Stimulated activated CD4-positive, alpha-beta T cell treated with anti-CD3 and anti-CD28 coated beads, Interleukin-4, amount 100 ng/mL, for 48 hours (primary cell): ENCODE results near the gene OCA2.

ENCODE experiments used
- DNase-seq, 2 donors: peaks; one replicate each; pipeline ENCODE4 v3.0.0-alpha.2; 2020; ENCODE audit warnings: low read depth in 2 of 2

Gene OCA2

DNA sequence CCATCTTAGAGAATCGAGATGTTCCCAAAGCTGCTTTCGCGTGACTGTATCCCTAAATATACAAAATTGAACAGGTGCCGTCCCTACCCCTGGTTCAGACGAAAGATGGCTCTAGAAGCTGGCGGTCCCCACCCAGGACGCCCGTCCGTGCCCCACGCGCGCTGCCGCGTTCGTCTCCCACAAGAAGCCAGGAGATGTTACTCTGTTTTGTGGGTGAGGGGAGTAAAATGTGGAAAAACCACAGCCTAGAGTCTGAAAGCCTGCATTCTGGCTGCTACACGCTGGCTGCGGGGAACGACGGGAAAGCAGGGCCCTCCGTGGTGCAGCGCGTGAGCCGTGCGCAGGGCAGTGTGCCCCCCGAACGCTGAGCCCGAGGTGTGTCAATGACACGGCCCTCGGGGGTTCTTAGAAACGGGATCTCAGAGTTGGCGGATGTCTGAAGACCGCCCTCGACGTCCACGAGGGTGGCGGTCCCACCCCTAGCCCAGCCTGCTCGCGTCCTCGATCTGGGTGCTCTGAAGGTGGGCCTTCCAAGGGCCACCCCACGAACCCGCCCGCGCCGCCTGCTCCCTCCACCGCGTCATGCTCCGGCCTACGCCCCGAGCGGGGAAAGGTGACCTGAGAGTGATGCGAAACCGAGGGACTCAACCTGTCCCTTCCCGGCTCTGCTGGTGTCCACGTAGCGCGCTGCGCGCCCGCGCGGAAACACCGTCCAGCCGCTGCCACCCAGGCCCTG lies 95.6 kb downstream of the OCA2 start:
- no peak for DNase-seq

DNA sequence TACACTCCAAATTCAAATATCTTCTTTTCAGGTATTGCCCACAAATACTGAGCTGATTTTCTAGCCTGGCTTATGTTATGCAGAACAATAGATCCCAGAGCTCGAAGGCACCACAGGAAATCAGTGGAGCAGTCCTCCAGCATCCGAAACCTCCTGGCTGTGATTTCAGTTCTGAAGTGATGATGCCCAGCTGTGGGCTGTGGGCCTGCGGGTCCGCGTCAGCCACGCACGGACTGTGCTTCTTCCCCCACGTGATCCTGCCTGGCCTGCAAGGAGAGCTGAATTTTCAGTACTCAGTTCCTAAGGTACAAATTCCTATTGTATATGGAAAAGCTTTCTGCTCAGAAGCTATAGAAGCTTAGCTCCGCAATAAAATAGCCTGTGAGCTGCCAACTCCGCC lies 96.2 kb downstream of the OCA2 start:
- DNase-seq, result no peak

DNA sequence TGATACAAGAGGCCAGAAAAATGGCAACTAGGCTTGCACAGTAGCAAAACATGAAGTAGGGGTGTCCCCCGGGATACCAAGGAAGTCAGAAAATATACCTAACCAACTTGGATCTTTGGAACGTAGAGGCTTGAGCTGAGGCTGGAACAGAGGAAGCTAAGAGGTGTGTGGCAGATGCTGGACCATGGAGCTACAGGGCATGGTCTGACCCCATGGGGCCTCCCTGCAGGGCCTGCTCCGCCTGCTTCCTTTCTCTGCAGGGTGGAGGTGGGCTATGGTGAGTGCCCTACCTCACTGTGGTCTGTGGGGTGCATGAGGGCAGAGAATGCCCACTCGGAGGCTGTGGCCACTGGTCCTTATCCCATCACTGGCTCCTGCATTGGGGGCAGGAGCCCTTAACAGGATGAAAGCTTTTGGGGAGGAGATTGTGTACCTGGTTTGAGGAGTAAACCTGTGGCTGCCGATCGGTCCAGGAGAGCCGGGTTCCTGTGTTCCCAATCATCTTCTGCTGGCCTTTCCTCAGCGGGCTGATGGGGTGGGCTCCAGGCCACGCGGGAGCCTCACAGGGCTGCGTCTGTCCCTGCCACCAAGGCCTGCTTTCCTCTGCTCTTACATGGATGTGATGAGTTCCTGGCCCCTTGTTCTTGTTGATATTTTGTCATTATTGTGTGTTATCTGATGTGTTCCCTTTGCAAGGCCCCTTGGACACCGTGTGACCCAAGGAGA lies 96.8 kb downstream of the OCA2 start:
- no peak for DNase-seq

DNA sequence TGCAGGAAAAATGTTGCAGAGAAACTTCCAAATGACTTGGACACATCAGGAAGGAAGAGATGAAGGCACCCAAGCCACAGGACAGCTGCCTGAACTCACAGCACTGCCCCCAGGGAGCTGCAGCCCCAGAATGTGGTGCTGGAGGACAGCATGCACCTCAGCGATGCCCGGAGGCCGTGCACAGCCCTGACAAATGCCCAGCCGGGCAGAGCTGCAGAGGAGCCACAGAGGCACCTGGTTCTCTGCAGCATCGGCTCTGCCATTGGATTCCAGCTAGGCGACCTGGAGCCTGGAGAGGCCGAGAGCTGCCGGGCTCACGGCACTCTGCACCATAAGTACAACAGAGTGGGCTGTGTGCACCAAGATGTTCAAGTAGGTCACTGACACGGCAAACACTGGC lies 97.5 kb downstream of the OCA2 start:
- DNase-seq, result no peak

DNA sequence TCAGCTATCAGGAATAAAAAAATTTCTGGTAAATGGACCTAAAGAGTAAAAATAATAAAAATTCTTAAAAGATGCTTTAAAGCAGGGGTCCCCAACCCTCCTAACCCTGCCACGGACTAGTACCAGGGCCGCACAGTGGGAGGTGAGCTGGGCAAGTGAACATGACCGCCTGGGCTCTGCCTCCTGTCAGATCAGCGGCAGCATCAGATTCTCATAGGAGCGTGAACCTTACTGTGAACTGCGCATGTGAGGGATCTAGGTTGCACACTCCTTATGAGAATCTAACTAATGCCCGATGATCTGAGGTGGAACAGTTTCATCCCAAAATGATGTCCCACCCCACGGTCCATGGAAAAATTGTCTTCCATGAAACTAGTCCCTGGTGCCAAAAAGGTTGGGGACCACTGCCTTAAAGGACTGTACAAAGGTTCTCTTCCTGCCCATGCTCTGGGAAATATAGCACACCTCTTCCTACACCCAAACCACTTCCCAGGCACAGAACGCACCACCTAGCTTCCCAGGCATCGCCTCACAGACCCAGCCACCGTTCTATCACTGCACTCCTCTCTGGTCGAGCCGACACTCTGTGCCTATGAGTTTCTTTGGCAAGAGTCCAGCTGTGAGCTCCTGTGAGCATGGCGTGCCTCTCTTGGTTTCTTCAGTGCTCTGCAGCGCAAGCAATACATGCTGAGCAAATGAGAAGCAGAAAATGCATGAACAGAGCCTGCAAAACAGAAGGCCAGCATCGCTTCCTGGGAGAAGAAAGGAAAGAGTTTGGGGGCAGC lies 104.9 kb downstream of the OCA2 start:
- no peak for DNase-seq

DNA sequence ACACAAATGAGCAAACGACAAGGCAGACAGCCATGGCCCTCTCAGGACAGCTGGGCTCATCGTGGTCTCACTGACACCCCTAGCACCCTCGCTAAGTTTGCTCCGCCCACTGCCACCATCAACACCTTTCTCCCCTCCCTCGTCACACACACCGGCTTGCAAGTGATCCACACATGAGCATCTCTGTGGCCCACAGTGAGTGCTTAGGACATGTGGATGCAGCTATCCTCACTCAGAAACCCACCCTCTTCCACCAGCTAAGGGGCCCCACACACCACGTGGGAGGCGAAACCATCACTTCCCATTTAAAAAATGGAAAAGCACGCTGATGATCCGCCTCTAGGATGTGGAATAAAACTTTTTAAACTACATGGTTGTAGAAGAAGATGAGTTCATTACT lies 105.6 kb downstream of the OCA2 start:
- DNase-seq, result no peak

DNA sequence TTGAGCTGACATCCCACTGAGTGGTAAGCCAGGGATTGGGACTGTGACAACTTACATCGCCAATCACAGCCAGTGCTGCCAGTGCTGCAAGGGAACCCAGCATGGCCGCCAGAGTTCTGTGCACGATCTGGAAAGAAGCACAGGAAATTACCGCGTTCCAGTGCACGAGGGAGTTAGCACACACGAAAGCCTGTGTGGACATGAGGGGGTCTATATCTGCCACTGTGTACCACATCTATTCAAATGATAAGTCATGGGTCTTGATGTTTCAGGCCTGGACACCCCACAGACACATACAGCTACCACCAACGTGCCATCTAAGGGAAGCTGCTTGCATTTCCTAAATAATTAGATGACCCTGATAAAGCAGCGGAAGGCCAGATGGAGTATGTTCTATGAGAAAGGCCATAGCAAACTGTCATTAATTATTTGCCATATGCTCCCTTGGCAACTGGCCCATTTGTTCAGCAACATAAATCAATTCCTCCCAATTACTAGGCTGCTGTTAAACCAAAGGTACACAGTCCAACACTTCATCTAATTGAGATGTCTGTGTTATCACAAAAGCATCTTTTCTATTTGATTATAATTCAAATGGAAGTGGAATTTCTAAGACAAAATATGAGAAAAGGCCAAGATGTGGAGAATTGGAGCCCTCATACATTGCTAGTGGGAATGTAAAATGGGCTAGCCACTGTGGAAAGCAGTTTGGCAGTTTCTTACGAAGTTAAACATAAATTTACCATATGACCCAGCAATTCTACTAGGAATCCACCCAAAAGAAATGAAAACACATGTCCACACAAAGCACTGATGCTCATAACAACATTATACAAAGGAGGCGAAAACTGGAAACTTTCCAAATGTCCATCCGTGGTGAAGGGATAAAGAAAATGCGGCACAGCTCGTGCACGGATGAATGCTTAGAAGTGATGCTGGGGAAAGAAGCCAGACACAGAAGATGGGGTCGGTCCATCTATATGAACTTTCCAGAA lies 108.3 kb downstream of the OCA2 start:
- DNase-seq, result no peak

DNA sequence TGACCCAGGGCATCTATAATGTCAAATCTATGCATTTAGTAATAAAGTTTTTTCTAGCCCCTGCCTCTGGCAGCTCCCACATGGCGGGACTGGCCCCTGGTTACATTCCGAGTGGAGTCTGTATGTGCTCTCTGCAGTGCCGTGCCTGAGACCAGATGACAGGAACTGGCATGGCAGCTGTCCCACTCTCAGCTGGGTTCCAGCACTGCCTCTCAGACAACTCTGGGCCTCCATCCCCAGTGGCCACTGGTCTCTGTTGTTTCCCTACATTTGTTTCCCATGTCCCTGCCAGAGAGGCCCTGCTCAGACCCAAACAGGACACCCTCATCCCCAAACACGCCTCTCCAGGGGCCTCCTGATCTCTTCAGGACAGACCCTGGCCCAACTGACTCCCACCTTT lies 109.3 kb downstream of the OCA2 start:
- no peak for DNase-seq

DNA sequence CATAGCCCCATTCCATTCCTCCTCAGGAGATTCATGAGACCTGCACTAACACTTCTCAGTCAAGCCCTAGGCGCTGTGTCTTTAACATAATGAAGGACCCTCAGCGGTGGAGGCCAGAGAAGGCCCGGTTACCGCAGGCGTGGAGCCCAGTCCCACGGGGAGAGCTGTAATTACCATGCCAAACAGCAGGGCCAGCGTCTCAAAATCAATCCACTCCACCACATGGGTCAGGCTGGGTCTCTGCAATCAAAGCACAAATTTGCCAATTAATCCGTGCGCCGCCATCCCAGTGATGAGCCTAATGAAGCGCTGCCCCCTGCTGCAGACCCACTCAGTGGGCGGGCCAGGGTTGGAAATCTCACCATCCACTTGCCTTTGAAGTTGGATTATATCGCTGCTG lies 109.7 kb downstream of the OCA2 start:
- DNase-seq, result no peak

DNA sequence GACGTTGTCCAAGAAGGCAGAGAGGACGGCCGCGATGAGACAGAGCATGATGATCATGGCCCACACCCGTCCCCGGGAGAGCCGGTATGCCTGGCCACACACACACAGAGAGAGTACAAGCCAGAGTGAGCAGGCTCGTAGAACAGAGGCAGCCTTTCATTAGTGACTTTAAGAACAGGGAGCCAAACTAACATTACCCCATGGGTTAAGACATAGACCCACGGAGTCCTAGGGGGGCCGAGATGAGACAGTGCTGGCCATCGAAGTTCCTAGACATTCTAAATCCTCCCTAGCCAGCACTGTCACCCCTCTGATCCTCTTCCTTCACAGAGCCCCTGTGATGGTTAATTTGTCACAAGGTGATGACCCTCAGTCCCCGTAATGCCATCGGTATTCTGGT lies 114.0 kb downstream of the OCA2 start:
- no peak for DNase-seq

DNA sequence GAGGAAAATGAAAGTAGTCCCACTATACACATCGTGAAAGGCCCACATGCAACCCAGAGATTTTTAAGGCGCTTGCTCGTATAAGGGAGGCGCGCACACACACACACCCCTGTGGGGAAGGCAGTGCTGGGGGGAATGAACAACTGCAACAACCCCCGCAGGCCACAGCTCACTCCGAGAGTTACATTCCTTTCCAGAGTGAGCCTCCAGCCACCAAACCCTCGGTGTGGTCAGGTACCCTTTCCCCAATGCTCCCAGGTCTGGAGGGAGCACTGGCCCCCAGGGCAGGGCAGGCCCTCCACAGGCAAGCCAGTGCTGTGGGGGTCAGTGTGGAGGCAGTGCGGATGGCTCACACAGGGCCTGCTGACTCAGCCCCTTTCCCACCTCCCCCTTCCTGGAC lies 115.6 kb downstream of the OCA2 start:
- no peak for DNase-seq

DNA sequence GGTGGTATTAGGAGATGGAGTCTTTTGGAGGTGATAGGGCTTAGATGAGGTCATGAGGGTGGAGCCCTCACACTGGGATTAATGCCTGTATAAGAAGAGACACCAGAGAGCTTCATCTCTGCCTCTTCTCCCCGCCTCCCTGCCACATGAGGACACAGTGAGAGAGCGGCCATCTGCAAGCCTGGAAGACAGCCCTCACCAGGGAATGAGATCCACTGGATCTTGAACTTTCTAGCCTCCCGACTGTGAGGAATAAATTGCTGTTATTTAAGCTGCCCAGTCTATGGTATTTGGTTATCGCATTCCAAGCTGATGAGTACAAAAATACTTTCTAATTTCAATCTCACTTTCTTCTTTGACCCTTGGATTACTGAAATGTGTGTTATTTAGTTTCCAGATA lies 121.4 kb downstream of the OCA2 start:
- no peak for DNase-seq

DNA sequence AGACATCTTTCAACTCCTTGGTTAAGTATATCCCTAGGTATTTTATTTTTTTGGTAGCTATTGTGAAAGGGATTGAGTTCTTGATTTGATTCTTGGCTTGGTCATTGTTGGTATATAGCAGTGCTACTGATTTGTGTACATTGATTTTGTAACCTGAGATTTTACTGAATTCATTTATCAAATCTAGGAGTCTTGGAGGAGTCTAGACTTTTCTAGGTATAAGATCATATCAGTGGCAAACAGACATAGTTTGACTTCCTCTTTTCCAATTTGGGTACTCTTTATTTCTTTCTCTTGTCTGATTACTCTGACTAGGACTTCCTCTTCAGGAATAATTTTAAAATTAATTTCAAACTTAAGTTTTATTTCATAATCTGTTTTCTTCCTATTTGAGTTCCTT lies 125.2 kb downstream of the OCA2 start:
- DNase-seq, result no peak

DNA sequence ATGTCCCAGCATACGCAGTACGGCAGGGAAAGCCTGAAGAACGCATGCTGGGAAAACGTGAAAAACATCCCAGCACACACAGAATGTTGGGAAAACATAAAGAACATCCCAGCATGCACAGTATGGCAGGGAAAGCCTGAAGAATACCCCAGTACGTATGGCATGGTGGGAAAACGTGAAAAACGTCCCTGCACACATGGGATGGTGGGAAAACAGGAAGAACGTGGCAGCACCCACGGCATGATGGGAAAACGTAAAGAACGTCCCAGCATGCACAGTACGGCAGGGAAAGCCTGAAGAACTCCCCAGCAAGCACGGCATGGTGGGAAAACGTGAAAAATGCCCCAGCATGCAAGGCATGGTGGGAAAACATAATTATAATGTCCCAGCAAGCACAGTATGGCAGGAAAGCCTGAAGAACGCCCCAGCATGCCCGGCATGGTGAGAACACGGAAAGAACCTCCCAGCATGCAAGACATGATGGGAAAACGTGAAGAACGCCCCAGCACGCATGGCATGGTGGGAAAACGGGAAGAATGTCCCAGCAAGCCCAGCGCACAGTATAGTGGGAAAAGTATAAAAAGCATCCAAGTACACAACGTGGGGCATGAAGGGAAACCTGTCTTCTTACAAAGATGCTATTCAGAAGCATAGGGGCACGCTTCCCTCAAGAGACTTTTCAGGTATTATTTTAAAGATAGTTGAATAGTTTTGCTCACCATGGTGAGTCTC lies 128.3 kb downstream of the OCA2 start:
- DNase-seq, result no peak

DNA sequence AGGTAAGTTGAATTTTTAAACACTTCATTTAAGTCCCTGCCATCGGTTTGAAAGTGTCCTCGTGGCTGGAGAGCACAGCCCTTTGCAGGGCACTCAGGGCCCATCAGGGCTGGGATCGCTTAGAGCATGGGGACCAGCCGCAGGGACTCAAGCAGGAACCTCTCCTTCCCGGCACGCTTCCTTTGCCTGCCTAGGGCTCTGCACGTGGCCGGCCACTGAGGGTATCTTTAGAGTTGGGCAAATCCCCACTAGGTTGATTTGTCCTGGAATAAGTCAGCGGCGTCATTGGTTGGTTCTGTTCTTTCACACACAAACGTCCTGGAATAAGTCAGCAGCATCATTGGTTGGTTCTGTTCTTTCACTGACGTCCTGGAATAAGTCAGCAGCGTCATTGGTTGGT lies 131.6 kb downstream of the OCA2 start:
- no peak for DNase-seq

DNA sequence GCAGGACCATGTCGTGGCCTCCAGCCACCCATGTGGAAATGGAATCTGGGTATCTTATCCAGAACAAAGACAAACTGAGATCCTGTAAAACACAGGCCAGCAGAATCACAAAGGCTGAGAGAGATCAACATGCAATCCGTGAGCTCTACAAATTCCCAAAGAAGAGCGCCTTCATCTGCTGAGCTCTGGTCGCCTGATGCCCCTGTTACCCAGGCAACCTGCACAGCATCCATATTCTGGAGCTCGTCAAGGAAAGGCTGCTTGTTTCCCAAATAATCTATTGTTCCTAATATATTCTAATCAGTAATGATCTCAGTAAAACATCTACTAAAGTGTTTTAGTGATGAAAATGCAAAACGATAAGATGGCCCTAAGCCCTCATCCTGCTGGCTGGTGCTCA lies 133.6 kb downstream of the OCA2 start:
- DNase-seq, result no peak

DNA sequence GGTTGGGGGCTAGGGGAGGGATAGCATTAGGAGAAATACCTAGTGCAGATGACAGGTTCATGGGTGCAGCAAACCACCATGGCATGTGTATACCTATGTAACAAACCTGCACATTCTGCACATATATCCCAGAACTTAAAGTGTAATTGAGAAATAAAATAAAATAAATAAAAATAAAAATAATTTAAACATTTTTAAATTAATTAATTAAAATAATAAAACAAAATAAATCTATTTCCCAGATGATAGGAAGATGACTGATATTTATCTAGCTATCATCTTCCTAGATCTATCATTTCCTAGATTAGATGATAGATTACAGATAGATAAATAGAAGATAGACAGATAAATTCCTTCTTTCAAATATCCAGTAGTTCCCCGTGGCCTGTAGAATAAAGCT lies 137.3 kb downstream of the OCA2 start:
- no peak for DNase-seq

DNA sequence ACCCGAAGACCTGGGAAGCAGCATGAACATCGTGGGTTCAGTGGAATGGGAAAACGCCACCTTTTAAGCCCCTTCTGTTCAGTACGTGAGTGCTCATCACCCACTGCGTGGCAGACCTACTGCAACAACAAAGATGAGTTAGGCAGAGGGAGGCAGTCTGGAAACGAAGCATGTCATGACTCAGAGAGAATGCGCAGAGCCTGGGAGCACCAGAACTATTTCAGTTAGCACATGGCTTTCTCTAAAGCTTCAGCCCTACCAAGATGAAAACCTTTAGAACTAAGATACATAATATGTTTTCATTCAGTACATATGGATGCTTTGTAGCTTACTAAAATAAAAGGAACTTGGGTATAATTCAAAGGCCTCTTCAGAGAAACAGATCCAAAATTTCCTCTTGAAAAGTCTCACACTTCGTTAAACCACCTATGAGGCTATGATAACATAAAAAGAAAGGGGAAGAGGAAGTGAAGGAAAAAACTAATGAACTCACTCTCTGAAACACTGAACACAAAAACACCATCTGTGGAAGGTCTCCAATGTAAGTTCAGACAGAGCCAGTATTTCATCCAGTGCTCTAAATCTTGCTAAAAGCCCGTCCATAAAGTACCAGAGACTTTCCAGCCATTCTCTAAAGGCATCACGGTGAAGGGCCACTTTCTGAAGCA lies 140.1 kb downstream of the OCA2 start:
- no peak for DNase-seq

DNA sequence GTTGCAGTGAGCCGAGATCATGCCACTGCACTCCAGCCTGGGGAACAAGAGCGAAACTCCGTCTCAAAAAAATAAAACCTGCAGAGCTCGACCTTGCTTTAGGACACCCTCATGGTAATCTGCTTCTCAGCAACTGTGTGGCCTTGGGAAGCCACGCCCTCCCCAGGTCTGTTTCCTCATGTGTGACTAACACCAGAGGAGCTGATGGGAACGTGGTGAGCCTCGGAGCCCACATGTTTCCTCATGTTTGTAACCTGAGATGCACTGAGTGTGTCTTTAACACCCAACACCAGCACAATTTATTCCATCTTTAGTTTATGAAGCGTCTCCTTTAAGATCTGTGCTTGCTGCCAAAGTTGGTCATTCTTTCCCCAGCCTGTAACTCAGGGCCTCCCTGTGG lies 142.8 kb downstream of the OCA2 start:
- no peak for DNase-seq

DNA sequence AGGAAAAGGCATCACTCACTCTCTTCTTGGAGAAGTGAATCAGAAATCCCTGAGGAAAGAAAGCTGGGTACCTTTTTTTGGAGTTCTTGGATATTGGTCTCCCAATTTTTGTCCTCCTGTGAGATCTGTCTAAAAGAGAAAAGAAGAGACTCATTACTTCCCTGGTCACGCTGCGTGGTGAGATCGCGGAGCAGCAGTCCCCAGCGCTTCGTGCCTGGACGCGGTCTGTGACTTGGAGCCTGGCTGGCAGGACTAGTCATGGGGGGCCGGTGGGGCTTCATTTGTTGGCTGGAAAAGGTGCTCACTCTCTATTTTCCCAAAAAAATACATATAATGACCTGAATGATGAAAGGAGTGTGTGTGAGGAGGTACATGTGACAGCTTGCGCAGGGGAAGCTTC lies 144.0 kb downstream of the OCA2 start:
- no peak for DNase-seq
